ENCODE results near the gene AUTS2. TPM values are rescaled to one million over a fixed set of nuclear protein-coding genes. Genes with fewer than 3 reads are reported as not detected.

The AUTS2 gene
- total and polyA plus RNA-seq, 2 of the 8 experiments (the other 6 are each of a cell fraction or from before 2014, with no cell fraction given) = 25.9 to 101 TPM

DNA sequence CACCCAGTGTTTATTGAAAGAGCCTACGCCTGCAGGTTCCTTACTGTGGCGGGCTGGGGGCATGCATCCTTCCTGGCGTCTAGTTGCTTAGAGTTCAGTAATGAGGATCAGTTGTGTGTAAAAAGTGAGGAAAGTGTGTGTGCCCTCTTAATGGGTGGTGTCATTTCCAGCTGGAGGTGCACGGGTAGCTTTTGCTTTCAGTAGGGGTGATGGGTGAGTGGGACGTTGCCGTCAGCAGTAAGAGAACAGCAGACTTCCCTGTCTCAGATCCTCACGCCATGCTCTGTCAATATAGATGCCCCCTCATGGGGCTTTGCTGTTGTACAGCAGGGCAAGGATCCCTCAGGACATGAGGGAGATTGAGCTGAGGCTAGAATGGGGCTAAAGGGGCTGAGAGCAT, 1181.0 kb downstream of the AUTS2 start:
- H2BK15ac ChIP-seq (ENCODE audit: low read length) = no peak overlapping the region
- no peak overlapping the region for H2BK20ac ChIP-seq (ENCODE audit: low read length)
- DNase-seq (ENCODE audit: low read depth in 1 of 2, low spot score in 2 of 2) (no peak), FAIRE-seq (no peak)
- no peak overlapping the region for H4K8ac ChIP-seq (ENCODE audit: extremely low read depth, insufficient read depth, low read length)
- peaks cover 5 to 6% of the 10 kb centered on the region in 2 experiments for H4K20me1 ChIP-seq (replicated peaks in 1 of 2; ENCODE audit: control insufficient read depth in 1 of 2, insufficient read depth in 2 of 2, low read length in 2 of 2)
- no peak overlapping the region for H3K14ac ChIP-seq (ENCODE audit: insufficient read length)
- no peak overlapping the region for H2BK12ac ChIP-seq (ENCODE audit: low read depth, low read length)
- H3K27me3 ChIP-seq (replicated peaks in 1 of 4; ENCODE audit: control insufficient read depth in 3 of 4, extremely low read depth in 1 of 4, insufficient read depth in 3 of 4, low read length in 3 of 4) = no peaks in the 10 kb centered on the region
- no peak overlapping the region for H3K4me2 ChIP-seq (ENCODE audit: insufficient read depth in 1 of 2, low read depth in 2 of 2, low read length in 2 of 2)
- H3K23ac ChIP-seq (ENCODE audit: insufficient read length) = no peak overlapping the region
- no peak overlapping the region for H3K9ac ChIP-seq (replicated peaks in 1 of 4; ENCODE audit: extremely low read depth in 1 of 4, low read depth in 3 of 4, low read length in 3 of 4)
- H3K27ac ChIP-seq (ENCODE audit: low read depth, low read length) = no peak overlapping the region
- H3K4me1 ChIP-seq (replicated peaks in 1 of 4; ENCODE audit: control insufficient read depth in 3 of 4, insufficient read depth in 4 of 4, low read length in 3 of 4) = no peaks in the 10 kb centered on the region
- H3K23me2 ChIP-seq (ENCODE audit: low read depth, low read length) = no peaks in the 10 kb centered on the region
- H3K18ac ChIP-seq (ENCODE audit: extremely low read depth, low read length) = no peak overlapping the region
- H3K79me1 ChIP-seq (ENCODE audit: low read depth, low read length) = peaks cover 2% of the 10 kb centered on the region; the same call in 1 of the 2 replicates
- no peak overlapping the region for H2BK5ac ChIP-seq (ENCODE audit: low read depth, low read length)
- H3K79me2 ChIP-seq (ENCODE audit: control insufficient read depth in 1 of 2, insufficient read depth in 2 of 2, low read length in 2 of 2) = peaks cover 0 to 4% of the 10 kb centered on the region in 2 experiments; a peak in 2 of 4 replicates
- no peak overlapping the region for H2AK5ac ChIP-seq (ENCODE audit: low read depth, low read length)
- no peak overlapping the region for H2AFZ ChIP-seq (ENCODE audit: low read length)
- no peak overlapping the region for H3K4me3 ChIP-seq (ENCODE audit: extremely low read depth in 1 of 4, insufficient read depth in 2 of 4, low read depth in 3 of 4, low read length in 4 of 4)
- peaks cover 55 to 93% (median 73%) of the 10 kb centered on the region in 4 experiments for H3K36me3 ChIP-seq (ENCODE audit: control insufficient read depth in 2 of 4, insufficient read depth in 4 of 4, low read length in 3 of 4)
- WGBS, 2 experiments (ENCODE audit: extremely low coverage in 1 of 2, insufficient coverage in 1 of 2, insufficient read length in 1 of 2, insufficient replicate concordance in 2 of 2, low coverage in 1 of 2, low lambda C conversion rate in 2 of 2, missing lambda C conversion rate in 1 of 2) = 89% methylated on average over 7 of the region's 7 CpGs; no CpG with 5 or more reads in 1 of the 2 experiments
- no peak overlapping the region for H4K91ac ChIP-seq (replicated peaks; ENCODE audit: insufficient read length, low read length)
- H3K9me3 ChIP-seq (ENCODE audit: insufficient read depth in 2 of 2, low read depth in 1 of 2, low read length in 1 of 2) = no peaks in the 10 kb centered on the region
- ChIA-PET CTCF (ENCODE audit: partially characterized antibody) (interaction anchor here (0.9 to 1.0 kb wide), 2 partner anchors 13 to 150 kb away, joined by 3 read pairs; no protein-coding TSS in a partner anchor), POLR2A (ENCODE audit: partially characterized antibody) (no interaction called here)
- no peak overlapping the region for H4K5ac ChIP-seq (ENCODE audit: insufficient read length, low read depth, low read length)
- no peak overlapping the region for H3K56ac ChIP-seq (replicated peaks; ENCODE audit: insufficient read length, low read depth, low read length)
- H3K4ac ChIP-seq (replicated peaks; ENCODE audit: insufficient read length, low read depth, low read length) = no peak overlapping the region
- no peak overlapping the region for H2BK120ac ChIP-seq (replicated peaks; ENCODE audit: low read depth, low read length)
- TF ChIP-seq POU5F1 (IDR thresholded peaks at IDR 0.05; ENCODE audit: low read depth, low read length) (no peak), NRF1 (IDR thresholded peaks at IDR 0.05; ENCODE audit: low read depth, low read length) (no peak), CREB1 (IDR thresholded peaks at IDR 0.05) (no peak), RNF2 (IDR thresholded peaks at IDR 0.05; ENCODE audit: borderline replicate concordance, low read depth, low read length, missing control alignments, poor library complexity, severe bottlenecking) (no peak), RBBP5 (IDR thresholded peaks at IDR 0.05; ENCODE audit: borderline replicate concordance, low read depth, low read length) (no peak), BRCA1 (IDR thresholded peaks at IDR 0.05; ENCODE audit: low read depth, low read length) (no peak), HDAC2 (IDR thresholded peaks at IDR 0.05; ENCODE audit: borderline replicate concordance in 1 of 2, low read depth in 2 of 2, low read length in 2 of 2) (no peak), KDM5A (IDR thresholded peaks at IDR 0.05; ENCODE audit: low read length) (no peak), SAP30 (IDR thresholded peaks at IDR 0.05; ENCODE audit: insufficient read depth, insufficient replicate concordance, low read length) (no peak), POLR2AphosphoS5 (IDR thresholded peaks at IDR 0.05; ENCODE audit: low read depth, low read length) (no peak)
